HEK293 (cell line): Measurements from ENCODE around the gene ENO3.

Source experiments
- CTCF ChIA-PET: fragments of 350-600 bp; formaldehyde crosslinking; extraction: SDS; loops from one replicate; lab custom pipeline; 2021; ENCODE audit warnings: antibody characterized with exemption; lab: Yijun Ruan, JAX
- POLR2A ChIA-PET: fragments of 300-600 bp; formaldehyde crosslinking; extraction: SDS; loops from one replicate; lab custom pipeline; 2020; ENCODE audit warnings: antibody characterized with exemption, inconsistent platforms; lab: Yijun Ruan, JAX
- H3K27ac ChIP-seq: fragments of 200-500 bp; sonication (Bioruptor generic); 2 replicates; pipeline ENCODE4 v1.5.1; 2014; ENCODE audit warnings: low read depth, low read length, control low read depth, inconsistent platforms; ENCODE audit errors: extremely low read depth
- H3K36me3 ChIP-seq, 2 experiments: fragments of 200-500 bp in 1 of 2; sonication (Bioruptor generic) in 1 of 2; 1 replicate in 1 of 2; 2 replicates in 1 of 2; pipeline ENCODE4 v1.5.1; 2014 to 2017; ENCODE audit warnings: inconsistent platforms in 2 of 2, low read length in 2 of 2; ENCODE audit not compliant: control insufficient read depth in 2 of 2, insufficient read depth in 1 of 2
- H3K4me1 ChIP-seq: fragments of 200-500 bp; sonication (Bioruptor generic); 2 replicates; pipeline ENCODE4 v1.5.1; 2014; ENCODE audit warnings: mild to moderate bottlenecking, low read length, inconsistent platforms; ENCODE audit not compliant: control insufficient read depth, insufficient read depth
- H3K4me3 ChIP-seq: 2 replicates; pipeline ENCODE4 v1.5.1; 2011; ENCODE audit warnings: low read depth, mild to moderate bottlenecking, control low read depth, low read length, moderate library complexity
- H3K9me3 ChIP-seq: fragments of 200-500 bp; sonication (Bioruptor generic); 2 replicates; pipeline ENCODE4 v1.5.1; 2014; ENCODE audit warnings: low read depth, low read length, inconsistent platforms; ENCODE audit not compliant: control insufficient read depth, insufficient read depth
- KLF7 ChIP-seq: fragments of 450-650 bp; formaldehyde crosslinking; IDR thresholded peaks from 2 replicates; pipeline ENCODE4 v1.5.1; 2016; ENCODE audit warnings: missing biosample characterization, missing genetic modification characterization, borderline replicate concordance
- KLF8 ChIP-seq: fragments of 450-650 bp; formaldehyde crosslinking; IDR thresholded peaks from 2 replicates; pipeline ENCODE4 v1.5.1; 2016; ENCODE audit warnings: missing biosample characterization, missing genetic modification characterization
- OSR2 ChIP-seq: fragments of 450-650 bp; formaldehyde crosslinking; IDR thresholded peaks from 2 replicates; pipeline ENCODE4 v1.5.1; 2016; ENCODE audit warnings: missing biosample characterization, missing genetic modification characterization
- SCRT1 ChIP-seq: fragments of 450-650 bp; formaldehyde crosslinking; IDR thresholded peaks from 2 replicates; pipeline ENCODE4 v1.5.1; 2016; ENCODE audit warnings: missing biosample characterization, missing genetic modification characterization, borderline replicate concordance
- TCF7L2 ChIP-seq: IDR thresholded peaks from 2 replicates; pipeline ENCODE4 v1.6.1; 2011; ENCODE audit warnings: low read depth, mild to moderate bottlenecking, inconsistent platforms, low read length, moderate library complexity, borderline replicate concordance
- WT1 ChIP-seq: fragments of 450-650 bp; formaldehyde crosslinking; IDR thresholded peaks from 2 replicates; pipeline ENCODE4 v1.5.1; 2016; ENCODE audit warnings: missing biosample characterization, missing genetic modification characterization
- ZBTB6 ChIP-seq: fragments of 450-650 bp; formaldehyde crosslinking; IDR thresholded peaks from 2 replicates; pipeline ENCODE4 v1.5.1; 2017; ENCODE audit warnings: missing biosample characterization, missing genetic modification characterization
- ZBTB8A ChIP-seq: fragments of 450-650 bp; formaldehyde crosslinking; IDR thresholded peaks from 2 replicates; pipeline ENCODE4 v1.5.1; 2016; ENCODE audit warnings: missing biosample characterization, missing genetic modification characterization
- ZNF112 ChIP-seq: fragments of 450-650 bp; formaldehyde crosslinking; IDR thresholded peaks from 2 replicates; pipeline ENCODE4 v1.5.0; 2017; ENCODE audit warnings: missing biosample characterization, missing genetic modification characterization
- ZNF169 ChIP-seq: fragments of 450-650 bp; formaldehyde crosslinking; IDR thresholded peaks from 2 replicates; pipeline ENCODE4 v1.5.1; 2016; ENCODE audit warnings: missing biosample characterization, missing genetic modification characterization
- ZNF184 ChIP-seq: fragments of 450-650 bp; IDR thresholded peaks from 2 replicates; pipeline ENCODE4 v1.5.1; 2018; ENCODE audit warnings: missing biosample characterization, mild to moderate bottlenecking, missing genetic modification characterization
- ZNF2 ChIP-seq: fragments of 450-650 bp; formaldehyde crosslinking; IDR thresholded peaks from 2 replicates; pipeline ENCODE4 v1.5.1; 2016; ENCODE audit warnings: missing biosample characterization, missing genetic modification characterization
- ZNF302 ChIP-seq: fragments of 450-650 bp; formaldehyde crosslinking; IDR thresholded peaks from 2 replicates; pipeline ENCODE4 v1.5.1; 2016; ENCODE audit warnings: missing biosample characterization, missing genetic modification characterization, low read depth
- ZNF48 ChIP-seq: fragments of 450-650 bp; formaldehyde crosslinking; IDR thresholded peaks from 2 replicates; pipeline ENCODE4 v1.5.1; 2016; ENCODE audit warnings: missing biosample characterization, missing genetic modification characterization
- ZNF514 ChIP-seq: fragments of 450-650 bp; formaldehyde crosslinking; IDR thresholded peaks from 2 replicates; pipeline ENCODE4 v1.5.1; 2016; ENCODE audit warnings: missing biosample characterization, missing genetic modification characterization
- ZNF521 ChIP-seq: fragments of 450-650 bp; formaldehyde crosslinking; IDR thresholded peaks from 2 replicates; pipeline ENCODE4 v1.5.1; 2017; ENCODE audit warnings: missing biosample characterization, mild to moderate bottlenecking, missing genetic modification characterization
- ZNF621 ChIP-seq: fragments of 450-650 bp; formaldehyde crosslinking; IDR thresholded peaks from 2 replicates; pipeline ENCODE4 v1.5.1; 2017; ENCODE audit warnings: missing biosample characterization, missing genetic modification characterization
- ZNF624 ChIP-seq: fragments of 450-650 bp; formaldehyde crosslinking; IDR thresholded peaks from 2 replicates; pipeline ENCODE4 v1.5.1; 2017; ENCODE audit warnings: missing biosample characterization, missing genetic modification characterization
- ZNF664 ChIP-seq: fragments of 450-650 bp; formaldehyde crosslinking; IDR thresholded peaks from 2 replicates; pipeline ENCODE4 v1.5.1; 2016; ENCODE audit warnings: missing biosample characterization, missing genetic modification characterization
- ZNF670 ChIP-seq: fragments of 450-650 bp; formaldehyde crosslinking; IDR thresholded peaks from 2 replicates; pipeline ENCODE4 v1.5.1; 2016; ENCODE audit warnings: missing biosample characterization, missing genetic modification characterization, low read depth
- ZNF76 ChIP-seq: fragments of 450-650 bp; formaldehyde crosslinking; IDR thresholded peaks from 2 replicates; pipeline ENCODE4; 2016; ENCODE audit warnings: low read depth, missing biosample characterization, missing genetic modification characterization, borderline replicate concordance
- TF ChIP-seq, protein P1 (sequence below): fragments of 450-650 bp; formaldehyde crosslinking; IDR thresholded peaks from 2 replicates; pipeline ENCODE4 v1.5.1; 2016; ENCODE audit warnings: missing biosample characterization, missing genetic modification characterization
- TF ChIP-seq, protein P2 (sequence below): IDR thresholded peaks from 2 replicates; pipeline ENCODE4 v1.6.1; 2011; ENCODE audit warnings: mild to moderate bottlenecking, low read depth, low read length, borderline replicate concordance
- TF ChIP-seq, protein P3 (sequence below): fragments of 450-650 bp; formaldehyde crosslinking; conservative IDR thresholded peaks from 2 replicates; pipeline ENCODE4 v1.5.1; 2016; ENCODE audit warnings: low read depth, missing biosample characterization, missing genetic modification characterization
- TF ChIP-seq, protein P4 (sequence below): fragments of 450-650 bp; formaldehyde crosslinking; IDR thresholded peaks from 2 replicates; pipeline ENCODE4 v1.5.1; 2017; ENCODE audit warnings: missing biosample characterization, mild to moderate bottlenecking, missing genetic modification characterization, moderate library complexity
- TF ChIP-seq, protein P5 (sequence below): fragments of 450-650 bp; formaldehyde crosslinking; IDR thresholded peaks from 2 replicates; pipeline ENCODE4 v1.5.1; 2017; ENCODE audit warnings: missing biosample characterization, missing genetic modification characterization

ENO3 gene

GRCh38 chr17:4997302-4998026 is 46.5 kb downstream of the ENO3 start, which contains the start of the genes INCA1 and KIF1C:
INCA1 (minus strand) TSS chr17:4997522; CDS start chr17:4994437, 3,085 bp downstream.
KIF1C (plus strand) TSS chr17:4997950; CDS start chr17:5000247, 2,297 bp downstream.
- peaks cover 1 to 20% of the 10 kb centered on the region in 2 experiments; a peak in 2 of 3 replicates for H3K36me3 ChIP-seq
- peak within 1 kb of the TSS; percentile 65 for H3K4me3 ChIP-seq
- peak within 1 kb of the TSS; percentile 77 for H3K27ac ChIP-seq
- ChIA-PET CTCF (interaction anchor here (0.6 to 3.1 kb wide), 5 partner anchors 9 to 173 kb away, joined by 3 to 21 read pairs (median 3); partner anchors contain the start of gene CAMTA2), POLR2A (interaction anchor here (0.9 to 2.5 kb wide), 17 partner anchors 8 to 442 kb away, joined by 3 to 27 read pairs (median 4); partner anchors contain the start of genes CAMTA2, ENO3, PELP1 and PFN1)
- peaks cover 14% of the 10 kb centered on the region for H3K4me1 ChIP-seq
- H3K9me3 ChIP-seq: no peaks in the 10 kb centered on the region
- TF ChIP-seq SCRT1 (tag by site-specific recombination) (no peak), WT1 (no peak), ZNF112 (tag by site-specific recombination) (no peak), ZNF521 (no peak), ZNF514 (tag by site-specific recombination) (no peak), ZNF670 (tag by site-specific recombination) (no peak), ZNF76 (tag by site-specific recombination) (no peak), ZNF664 (no peak), ZBTB6 (tag by site-specific recombination) (peak; percentile 7; the same call in 1 of the 2 replicates), KLF7 (peak; percentile 14; the same call in 1 of the 2 replicates), ZNF624 (tag by site-specific recombination) (no peak), ZBTB8A (tag by site-specific recombination) (peak; percentile 64), ZNF48 (tag by site-specific recombination) (no peak), ZNF302 (tag by site-specific recombination) (no peak), ZNF169 (tag by site-specific recombination) (no peak), ZNF184 (0 out of 2 replicates have a peak, but pooled peaks have one; percentile 61), OSR2 (tag by site-specific recombination) (no peak), KLF8 (tag by site-specific recombination) (peak; percentile 89), ZNF2 (tag by site-specific recombination) (no peak), TCF7L2 (no peak), ZNF621 (tag by site-specific recombination) (no peak)
- TF ChIP-seq, protein P1, sequence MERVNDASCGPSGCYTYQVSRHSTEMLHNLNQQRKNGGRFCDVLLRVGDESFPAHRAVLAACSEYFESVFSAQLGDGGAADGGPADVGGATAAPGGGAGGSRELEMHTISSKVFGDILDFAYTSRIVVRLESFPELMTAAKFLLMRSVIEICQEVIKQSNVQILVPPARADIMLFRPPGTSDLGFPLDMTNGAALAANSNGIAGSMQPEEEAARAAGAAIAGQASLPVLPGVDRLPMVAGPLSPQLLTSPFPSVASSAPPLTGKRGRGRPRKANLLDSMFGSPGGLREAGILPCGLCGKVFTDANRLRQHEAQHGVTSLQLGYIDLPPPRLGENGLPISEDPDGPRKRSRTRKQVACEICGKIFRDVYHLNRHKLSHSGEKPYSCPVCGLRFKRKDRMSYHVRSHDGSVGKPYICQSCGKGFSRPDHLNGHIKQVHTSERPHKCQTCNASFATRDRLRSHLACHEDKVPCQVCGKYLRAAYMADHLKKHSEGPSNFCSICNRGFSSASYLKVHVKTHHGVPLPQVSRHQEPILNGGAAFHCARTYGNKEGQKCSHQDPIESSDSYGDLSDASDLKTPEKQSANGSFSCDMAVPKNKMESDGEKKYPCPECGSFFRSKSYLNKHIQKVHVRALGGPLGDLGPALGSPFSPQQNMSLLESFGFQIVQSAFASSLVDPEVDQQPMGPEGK (tag by site-specific recombination): peak; percentile 77
- TF ChIP-seq, protein P2, sequence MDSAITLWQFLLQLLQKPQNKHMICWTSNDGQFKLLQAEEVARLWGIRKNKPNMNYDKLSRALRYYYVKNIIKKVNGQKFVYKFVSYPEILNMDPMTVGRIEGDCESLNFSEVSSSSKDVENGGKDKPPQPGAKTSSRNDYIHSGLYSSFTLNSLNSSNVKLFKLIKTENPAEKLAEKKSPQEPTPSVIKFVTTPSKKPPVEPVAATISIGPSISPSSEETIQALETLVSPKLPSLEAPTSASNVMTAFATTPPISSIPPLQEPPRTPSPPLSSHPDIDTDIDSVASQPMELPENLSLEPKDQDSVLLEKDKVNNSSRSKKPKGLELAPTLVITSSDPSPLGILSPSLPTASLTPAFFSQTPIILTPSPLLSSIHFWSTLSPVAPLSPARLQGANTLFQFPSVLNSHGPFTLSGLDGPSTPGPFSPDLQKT: no peak
- TF ChIP-seq, protein P3, sequence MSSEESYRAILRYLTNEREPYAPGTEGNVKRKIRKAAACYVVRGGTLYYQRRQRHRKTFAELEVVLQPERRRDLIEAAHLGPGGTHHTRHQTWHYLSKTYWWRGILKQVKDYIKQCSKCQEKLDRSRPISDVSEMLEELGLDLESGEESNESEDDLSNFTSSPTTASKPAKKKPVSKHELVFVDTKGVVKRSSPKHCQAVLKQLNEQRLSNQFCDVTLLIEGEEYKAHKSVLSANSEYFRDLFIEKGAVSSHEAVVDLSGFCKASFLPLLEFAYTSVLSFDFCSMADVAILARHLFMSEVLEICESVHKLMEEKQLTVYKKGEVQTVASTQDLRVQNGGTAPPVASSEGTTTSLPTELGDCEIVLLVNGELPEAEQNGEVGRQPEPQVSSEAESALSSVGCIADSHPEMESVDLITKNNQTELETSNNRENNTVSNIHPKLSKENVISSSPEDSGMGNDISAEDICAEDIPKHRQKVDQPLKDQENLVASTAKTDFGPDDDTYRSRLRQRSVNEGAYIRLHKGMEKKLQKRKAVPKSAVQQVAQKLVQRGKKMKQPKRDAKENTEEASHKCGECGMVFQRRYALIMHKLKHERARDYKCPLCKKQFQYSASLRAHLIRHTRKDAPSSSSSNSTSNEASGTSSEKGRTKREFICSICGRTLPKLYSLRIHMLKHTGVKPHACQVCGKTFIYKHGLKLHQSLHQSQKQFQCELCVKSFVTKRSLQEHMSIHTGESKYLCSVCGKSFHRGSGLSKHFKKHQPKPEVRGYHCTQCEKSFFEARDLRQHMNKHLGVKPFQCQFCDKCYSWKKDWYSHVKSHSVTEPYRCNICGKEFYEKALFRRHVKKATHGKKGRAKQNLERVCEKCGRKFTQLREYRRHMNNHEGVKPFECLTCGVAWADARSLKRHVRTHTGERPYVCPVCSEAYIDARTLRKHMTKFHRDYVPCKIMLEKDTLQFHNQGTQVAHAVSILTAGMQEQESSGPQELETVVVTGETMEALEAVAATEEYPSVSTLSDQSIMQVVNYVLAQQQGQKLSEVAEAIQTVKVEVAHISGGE (tag by site-specific recombination): peak; percentile 52; the same call in 1 of the 2 replicates
- TF ChIP-seq, protein P4, sequence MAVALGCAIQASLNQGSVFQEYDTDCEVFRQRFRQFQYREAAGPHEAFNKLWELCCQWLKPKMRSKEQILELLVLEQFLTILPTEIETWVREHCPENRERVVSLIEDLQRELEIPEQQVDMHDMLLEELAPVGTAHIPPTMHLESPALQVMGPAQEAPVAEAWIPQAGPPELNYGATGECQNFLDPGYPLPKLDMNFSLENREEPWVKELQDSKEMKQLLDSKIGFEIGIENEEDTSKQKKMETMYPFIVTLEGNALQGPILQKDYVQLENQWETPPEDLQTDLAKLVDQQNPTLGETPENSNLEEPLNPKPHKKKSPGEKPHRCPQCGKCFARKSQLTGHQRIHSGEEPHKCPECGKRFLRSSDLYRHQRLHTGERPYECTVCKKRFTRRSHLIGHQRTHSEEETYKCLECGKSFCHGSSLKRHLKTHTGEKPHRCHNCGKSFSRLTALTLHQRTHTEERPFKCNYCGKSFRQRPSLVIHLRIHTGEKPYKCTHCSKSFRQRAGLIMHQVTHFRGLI (tag by site-specific recombination): no peak
- TF ChIP-seq, protein P5, sequence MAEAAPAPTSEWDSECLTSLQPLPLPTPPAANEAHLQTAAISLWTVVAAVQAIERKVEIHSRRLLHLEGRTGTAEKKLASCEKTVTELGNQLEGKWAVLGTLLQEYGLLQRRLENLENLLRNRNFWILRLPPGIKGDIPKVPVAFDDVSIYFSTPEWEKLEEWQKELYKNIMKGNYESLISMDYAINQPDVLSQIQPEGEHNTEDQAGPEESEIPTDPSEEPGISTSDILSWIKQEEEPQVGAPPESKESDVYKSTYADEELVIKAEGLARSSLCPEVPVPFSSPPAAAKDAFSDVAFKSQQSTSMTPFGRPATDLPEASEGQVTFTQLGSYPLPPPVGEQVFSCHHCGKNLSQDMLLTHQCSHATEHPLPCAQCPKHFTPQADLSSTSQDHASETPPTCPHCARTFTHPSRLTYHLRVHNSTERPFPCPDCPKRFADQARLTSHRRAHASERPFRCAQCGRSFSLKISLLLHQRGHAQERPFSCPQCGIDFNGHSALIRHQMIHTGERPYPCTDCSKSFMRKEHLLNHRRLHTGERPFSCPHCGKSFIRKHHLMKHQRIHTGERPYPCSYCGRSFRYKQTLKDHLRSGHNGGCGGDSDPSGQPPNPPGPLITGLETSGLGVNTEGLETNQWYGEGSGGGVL (tag by site-specific recombination): no peak; the same call in 1 of the 2 replicates
